ENCODE measurements around the gene NEU4.

NEU4 gene

DNA sequence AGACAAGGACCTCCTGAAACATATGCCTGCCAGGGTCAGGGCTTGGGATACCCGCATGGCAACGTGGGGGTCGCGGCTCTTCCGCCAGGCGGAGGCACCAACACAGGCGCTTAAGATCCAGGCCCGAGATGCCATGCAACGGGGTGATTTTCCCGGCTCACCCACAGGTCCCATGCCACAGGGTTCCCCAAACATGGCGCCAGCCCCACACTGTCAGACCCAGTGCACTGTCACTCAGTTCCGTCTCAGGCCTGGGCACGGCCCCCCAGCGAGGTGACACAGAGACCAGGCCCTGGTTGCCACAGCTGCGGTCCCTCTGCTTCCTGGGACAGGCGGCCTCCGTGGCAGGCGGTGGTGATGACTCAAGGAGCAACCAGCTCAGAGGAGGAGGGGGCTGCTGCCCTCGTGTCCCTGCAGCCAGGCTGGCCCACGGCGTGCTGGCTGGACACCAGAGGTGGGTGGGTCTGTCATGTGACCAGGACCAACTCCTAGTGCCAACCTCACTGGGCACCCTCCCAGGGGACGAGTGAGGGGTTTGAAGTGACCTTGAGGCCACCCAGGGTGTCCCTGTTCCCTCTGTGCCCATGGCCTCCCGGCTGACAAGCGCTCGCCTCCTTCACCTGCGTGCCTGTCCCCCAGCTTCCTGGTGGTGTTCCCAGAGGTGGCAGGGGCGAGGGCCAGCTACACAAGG is 44.8 kb downstream of the NEU4 start:
- DNase-seq, result no peak

DNA sequence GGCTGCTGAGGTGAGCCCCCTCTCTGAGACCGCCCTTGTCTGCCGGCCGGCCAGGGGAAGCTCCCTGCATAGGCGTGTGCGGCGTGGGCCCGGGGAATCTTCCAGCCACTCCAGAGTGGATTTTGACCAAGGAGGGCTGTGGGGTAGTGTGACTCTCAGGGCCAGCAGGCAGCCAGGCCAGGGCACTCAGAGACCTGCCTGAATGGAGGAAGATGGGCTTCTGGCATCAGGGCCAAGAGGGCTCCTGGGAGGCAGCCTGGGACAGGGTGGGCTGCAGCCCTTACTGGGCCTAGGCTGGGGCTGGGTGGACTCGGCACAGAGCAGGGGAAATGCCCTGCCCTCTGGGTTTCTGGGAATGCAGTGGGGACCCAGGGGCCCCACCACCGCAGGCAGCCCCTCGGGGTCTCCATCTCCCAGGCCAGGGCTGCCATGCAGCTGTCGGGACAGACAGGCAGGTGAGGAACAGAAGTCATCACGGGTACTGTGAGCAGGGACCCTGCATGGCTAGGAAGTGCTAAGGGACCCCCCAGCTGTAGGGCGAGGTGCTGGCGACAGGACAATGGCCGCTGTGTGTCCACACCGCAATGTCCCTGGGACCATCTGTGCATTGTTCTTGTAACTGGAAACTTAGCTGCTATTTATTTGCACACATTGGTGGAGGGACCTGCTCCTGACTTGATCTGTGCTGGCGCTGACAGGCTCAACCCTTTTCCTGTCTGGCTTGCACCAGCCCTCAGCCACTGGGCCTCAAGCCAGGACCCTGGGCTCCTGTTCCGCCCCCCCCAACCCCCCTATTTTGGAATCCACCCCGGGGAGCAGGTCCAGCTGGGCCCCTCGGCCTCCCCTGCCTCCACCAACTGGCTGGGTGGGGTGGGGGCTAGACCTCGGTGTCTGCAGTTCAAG is 45.6 kb downstream of the NEU4 start:
- no peak for DNase-seq

DNA sequence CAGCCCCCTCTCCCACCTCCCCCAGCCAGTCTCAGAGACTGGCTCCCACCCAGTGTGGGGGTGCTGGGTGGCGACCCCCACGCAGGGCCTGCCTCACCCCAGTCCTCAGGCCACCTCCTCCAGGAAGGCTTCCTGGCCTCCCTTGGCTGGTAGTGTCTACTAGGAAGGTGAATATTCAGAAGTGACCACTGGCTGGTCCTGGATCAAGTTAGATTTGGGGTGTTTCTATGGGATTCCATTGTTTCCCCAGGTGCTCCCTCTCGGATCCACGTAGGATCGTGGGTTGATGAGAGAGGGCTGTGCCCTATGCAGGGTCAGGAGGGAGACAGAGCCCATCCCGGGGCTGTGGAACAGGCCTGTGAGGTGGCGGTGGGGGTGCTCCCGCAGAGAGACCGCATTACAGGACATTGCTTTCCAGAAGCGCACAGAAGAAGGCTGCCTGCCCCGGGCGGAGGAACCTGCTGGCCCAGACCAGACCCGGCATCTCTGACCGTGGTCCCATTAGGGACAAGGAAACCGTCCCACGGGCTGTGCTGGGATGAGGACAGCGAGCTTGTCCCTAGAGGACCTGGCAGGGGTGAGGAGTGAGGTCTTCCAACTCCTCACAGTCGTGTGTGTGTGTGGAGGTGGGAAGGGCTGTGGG is 46.4 kb downstream of the NEU4 start:
- no peak for DNase-seq

DNA sequence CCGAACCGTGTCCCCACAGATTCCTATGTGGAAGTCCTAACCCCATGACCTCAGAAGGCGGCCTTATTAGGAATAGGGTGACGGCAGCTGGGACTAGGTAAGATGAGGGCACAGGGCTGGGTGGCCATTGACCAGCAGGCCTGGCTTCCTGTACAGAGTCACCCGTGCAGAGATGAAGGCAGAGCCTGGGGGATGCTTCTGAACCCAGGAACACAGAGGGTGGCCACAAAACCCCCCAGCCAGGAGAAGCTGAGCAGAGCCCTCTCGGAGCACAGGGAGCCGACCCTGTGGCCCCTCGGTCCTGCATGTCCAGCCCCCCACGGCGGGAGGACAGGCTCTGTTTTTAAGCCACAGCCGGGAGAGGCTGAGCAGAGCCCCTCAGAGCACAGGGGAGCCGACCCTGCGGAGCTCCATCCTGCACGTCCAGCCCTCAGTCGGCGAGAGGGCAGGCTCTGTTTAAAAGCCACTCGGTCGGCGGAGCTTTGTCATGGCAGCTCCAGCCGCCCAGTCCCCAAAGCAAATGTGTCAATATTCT is 47.0 kb downstream of the NEU4 start:
- DNase-seq, result no peak

DNA sequence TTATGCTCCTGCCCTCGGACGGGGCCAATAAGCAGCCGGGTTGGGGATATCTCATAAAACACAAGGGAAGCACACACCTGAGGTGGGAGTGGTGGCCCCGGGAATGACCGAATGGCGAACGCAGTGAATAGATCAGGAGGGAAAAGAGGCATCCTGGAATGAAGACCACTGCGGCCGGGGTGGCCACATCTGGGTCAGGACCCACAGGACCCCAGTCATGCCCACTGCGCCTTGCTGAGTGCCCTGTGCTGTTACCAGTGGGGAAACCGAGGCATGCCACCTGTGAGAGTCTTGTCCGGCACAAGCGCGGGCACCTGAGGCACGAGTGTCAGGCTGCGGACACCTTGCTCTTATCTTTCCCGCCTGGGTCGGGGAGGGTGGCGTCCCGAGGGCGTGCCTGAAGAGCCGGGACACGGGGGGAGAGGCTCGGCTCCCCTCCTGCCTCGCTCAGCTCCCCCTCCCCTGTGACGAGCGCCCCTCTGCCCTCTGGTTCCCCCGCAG is 48.1 kb downstream of the NEU4 start:
- DNase-seq, result no peak

DNA sequence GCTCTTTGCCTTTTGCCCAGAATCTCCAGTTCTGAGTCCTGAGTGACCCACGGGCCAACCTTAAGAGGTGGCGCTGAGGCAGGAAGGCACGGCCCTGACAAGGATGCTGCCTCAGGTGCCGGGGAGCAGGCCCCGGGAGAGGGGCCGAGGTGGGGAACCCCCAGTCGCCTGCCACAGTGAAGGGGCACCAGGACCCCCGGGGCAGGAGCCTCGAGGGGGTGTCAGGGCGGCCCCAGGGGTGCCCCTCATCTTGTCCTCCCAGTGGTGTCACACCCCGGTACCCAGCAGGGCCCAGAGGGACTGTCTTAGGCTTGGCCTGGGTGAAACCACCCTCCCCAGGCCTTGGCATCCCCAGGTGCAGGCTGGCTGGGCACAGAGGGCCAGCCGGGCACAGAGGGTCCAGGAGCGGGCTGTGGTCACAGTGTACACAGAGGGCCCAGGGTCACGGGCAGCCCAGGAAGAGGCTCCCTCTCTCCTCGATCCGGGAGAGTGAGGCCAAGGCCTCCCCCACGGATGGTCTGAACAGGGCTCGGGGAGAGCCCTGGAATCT is 48.7 kb downstream of the NEU4 start:
- no peak for DNase-seq

DNA sequence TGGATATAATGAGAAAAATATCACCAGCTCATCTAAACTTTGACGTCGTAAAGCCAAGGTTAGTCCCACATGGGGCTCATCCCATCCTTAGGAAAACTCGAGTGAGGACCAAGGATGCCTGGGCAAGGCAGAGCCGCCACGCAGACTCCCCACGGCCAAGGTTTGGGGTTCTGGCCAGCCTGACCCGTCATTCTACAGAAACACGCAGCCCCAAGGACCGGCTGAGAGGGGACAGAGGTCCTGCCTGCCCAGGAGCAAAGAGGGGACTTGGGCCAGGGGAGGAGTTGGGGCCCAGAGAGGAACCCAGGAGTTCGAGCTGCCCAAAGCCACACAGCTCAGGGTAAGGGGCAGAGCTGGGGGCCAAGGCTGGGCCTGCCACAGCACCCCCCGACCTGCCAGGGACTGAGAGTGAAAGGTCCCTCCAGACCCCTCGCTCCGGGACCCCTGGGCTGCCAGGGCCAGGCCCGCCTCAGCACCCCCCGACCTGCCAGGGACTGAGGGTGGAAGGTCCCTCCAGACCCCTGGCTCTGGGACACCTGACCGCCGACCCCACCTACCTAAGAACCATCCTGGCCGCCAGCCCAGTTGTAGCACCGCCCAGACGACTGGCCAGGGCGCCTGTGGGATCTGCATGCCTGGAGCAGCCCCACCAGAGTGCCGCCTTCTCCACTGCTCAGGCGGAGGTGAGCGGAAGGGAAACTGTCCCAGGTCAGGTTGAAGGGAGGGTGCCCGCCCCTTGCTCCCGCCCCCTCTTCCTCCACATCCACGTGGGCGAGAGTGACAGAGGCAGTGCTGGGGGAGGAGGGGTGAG is 49.4 kb downstream of the NEU4 start, which contains the start of gene PDCD1:
TSS of gene PDCD1 (minus strand) at position 689 of the 811 bp plus-strand sequence. CDS start at position 633, 56 bp downstream.
- no peak for DNase-seq

DNA sequence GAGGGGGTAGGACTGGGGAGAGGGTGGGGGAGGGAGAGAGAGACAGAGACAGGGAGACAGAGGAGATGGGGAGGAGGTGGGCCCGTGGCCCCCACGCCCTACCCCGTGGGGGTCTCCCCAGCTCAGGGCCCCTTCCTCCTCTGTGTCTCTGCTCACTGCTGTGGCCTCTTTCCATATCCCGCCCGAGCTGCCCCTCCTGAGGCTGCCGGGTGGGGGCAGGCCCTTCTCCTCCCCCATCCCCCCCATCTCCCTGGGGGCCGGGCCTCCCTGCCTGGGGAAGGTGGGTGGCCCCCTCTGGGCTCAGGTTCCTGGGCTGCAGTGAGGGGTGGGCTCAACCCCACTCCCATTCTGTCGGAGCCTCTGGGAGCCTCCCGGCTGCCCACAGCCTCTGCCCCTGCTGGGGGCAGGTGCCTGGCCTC is 50.0 kb downstream of the NEU4 start:
- no peak for DNase-seq

DNA sequence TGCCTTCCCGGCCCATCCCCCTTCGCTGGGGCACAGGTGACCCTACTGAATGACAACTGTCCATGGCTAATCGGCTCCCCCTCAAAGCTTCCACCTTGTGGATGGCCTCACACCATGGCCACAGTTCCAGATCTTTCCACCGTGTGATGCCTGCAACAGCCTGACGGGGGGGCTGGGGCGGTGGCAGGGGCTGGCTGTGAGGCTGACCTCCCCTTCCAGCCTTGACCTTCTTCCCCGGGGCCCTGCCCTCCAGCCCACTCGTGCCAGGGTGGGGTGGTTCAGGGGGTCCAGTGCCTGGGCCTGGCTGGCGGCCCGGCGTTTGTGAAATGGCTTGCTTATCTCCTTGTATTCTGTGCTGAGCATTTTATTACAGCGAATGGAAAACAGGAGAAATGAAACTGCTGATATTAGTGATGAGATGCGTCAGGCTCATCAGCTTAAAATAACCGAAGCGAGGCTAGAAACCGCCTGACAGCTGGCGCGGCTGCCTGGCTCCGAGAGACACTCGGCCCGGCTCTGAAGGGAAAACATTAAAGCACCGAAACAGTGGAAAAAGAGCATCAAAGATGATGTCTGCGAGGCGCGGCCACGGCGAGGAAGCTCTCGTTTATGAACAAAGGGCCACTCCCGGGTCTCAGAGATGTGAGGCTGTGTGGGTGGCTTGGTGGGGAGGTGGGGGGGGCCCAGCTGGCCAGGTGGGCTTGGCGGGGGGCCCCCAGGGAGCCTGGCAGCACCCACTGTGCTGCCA is 50.6 kb downstream of the NEU4 start:
- DNase-seq, result no peak

DNA sequence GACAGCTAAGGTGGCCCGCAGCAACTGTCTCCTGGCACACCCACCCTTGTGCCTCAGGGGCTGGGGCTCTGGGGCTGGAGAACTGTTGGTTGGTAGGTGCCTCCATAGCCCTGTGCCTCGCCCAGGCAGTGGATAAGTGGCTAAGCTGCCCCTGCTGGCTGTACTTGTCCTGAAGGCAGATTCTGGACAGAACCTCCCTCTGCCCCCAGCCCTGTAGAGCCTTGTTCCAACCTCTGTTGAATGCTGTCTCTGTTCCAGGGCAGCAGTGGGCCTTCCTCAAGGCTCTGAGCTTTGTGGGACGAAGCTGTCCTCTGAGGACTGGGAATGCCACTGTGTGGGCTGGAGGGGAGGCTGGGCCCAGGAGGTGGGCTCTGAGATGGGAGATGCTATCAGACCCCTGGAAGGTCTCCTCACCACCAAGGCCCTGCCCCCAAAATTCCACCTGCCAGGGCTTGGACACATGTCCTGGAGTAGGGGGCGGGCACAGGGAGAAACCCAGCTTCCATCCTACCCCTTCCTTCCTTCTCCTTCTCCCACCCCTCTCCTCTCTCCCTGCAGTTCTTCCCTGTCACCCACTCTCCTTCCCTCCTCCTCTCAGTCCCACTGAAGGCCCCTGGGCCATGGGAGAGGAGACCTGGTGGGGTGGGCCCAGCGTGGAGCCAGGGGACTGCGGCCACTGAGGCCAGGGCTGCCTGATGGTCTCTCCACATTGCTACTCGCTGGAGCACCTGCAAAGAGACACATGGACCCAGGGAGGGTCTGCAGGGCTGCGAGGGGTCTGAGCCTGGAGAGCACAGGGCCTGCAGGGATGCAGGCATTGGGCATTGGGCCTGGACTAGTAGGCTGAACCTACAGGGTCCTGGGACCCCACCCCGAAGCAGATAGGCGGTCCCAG is 51.4 kb downstream of the NEU4 start:
- no peak for DNase-seq

DNA sequence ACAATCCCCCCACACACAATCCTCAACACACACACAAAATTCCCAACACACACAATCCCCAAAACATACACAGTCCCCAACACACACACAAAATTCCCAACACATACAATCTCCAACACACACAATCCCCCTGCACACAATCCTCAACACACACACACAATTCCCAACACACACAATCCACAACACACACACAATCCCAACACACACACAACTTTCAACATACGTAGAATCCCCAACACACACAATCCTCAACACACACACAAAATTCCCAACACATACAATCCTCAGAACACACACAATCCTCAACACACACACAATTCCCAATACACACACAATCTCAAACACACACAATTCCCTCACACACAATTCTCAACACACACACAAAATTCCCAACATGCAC is 52.3 kb downstream of the NEU4 start:
- no peak for DNase-seq

DNA sequence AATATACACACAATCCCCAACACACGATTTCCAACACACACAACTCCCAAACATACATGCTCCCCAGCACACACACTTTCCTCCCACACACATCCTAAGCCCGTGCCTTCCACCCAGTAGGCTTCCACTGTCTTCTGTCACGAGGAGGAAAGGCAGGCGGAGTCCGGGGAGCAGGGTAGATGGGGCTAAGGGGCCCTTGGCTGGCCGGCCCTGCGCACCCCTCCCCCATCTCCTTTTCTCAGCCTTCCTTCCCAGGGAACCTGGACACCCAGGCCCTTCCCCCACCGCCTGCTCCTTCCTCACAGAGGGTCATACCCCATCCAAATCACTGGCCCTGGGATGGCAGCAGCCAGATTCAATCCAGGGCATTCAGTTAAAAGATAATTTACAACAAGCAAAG is 53.1 kb downstream of the NEU4 start:
- no peak for DNase-seq

DNA sequence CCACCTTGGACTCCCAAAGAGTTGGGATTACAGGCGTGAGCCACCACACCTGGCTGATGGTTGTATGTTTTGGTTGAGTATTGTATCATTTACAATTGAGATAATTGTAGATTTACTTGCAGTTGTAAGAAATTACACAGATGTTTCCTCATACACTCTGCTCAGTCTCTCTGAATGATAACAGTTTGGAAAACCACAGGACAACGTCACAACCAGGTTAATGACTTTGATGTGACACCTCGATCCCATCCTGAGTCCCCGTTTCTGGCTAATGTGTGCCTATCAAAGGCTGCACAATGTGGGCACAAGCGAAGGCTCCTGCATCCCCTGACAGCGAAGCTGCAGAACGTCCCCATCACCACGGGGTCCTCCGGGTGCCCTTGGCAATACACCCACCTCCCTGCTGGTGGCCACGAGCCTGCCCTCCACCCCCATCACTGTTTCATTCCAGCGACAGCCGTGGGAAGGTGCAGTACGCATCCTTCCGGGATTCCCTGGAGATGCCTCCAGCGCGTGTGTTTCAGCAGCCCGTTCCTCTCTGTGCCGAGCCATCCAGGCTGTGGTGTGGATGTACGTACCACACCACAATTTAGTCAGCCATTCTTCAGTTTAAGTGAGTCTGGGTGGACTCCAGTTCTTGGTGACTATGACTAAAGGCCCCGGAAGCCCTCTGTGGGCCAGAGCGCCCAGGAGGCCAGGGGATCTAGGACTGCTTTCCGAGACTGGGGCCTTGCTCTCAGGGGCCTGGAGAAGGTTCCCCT is 54.0 kb downstream of the NEU4 start:
- DNase-seq, result no peak

DNA sequence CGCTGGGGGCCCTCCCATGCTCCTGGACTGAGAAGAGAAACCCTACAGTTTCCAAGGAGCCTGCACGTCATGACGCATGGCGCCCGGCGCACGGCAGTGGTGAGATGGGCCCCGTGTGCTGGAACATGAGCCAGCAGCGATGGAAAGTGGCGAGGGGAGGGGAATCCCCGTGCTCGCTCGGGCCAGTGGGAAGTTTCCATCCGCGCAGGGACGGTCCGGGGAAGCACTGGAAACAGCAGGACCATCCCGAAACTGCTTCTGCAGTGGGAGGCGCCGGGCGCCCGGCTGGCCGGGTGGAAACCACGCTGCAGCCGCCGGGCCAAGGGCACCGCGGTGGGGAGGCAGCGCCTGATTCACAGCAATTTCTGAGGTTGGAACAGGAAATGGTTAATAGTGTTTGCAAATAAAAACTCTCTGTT is 54.6 kb downstream of the NEU4 start:
- no peak for DNase-seq

DNA sequence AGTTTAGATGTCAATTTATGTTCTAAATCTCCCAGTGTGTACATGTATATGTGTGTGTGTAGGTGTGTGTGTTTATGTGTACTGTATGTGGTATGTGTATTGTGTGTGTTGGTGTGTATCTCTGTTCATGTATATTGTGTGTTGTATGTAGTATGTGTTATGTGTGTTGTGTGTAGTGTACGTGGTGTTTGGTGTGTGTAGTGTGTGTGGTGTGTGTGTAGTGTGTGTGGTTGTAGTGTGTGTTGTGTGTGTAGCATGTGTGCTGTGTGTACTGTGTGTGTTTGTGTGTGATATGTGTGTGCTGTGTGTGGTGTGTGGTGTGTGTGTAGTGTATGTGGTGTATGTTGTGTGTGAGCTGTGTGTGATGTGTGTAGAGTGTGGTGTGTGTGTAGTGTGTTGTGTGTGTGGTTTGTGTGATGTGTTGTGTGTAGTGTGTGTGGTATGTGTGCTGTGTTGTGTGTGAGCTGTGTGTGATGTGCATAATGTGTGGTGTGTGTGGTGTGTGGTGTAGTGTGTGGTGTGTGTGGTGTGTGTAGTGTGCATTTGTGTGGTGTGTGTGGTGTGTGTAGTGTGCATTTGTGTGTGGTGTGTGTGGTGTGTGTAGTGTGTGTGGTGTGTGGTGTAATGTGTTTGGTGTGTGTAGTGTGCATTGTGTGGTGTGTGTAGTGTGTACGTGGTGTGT is 55.3 kb downstream of the NEU4 start:
- no peak for DNase-seq

DNA sequence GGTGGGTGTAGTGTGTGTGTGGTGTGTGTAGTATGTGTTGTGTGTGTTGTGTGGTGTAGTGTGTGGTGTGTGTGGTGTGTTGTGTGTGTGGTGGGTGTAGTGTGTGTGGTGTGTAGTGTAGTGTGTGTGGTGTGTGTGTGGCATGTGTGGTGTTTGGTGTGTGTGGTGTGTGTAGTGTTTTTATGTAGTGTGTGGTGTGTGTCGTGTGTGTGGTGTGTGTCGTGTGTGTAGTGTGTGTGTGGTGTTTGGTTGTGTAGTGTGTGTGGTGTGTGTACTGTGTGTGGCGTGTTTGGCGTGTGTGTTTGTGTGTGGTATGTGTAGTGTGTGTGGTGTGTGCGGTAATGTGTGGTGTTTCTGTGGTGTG is 55.8 kb downstream of the NEU4 start:
- DNase-seq, result no peak

DNA sequence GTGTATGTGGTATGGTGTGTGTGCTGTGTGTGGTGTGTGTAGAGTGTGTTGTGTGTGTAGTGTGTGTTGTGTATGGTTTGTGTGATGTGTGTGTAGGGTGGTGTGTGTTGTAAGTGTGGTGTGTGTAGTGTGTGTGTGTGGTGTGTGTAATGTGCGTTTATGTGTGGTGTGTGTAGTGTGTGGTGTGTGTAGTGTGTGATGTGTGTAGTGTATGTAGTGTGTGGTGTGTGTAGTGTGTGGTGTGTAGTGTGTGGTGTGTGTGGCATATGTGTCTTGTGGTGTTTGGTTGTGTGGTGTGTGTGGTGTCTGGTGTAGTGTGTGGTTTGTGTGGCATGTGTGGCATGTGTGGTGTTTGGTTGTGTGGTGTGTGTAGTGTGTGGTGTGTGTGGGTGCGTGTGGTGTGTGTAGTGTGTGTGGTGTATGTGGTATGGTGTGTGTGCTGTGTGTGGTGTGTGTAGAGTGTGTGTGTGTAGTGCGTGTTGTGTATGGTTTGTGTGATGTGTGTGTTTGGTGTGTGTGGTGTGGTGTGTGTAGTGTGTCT is 56.5 kb downstream of the NEU4 start:
- no peak for DNase-seq
